Measurements from ENCODE around the gene MPHOSPH9.
"Not testable (repeated sequence)": the region's sequence is repeated elsewhere in the genome, so short reads cannot be mapped to it uniquely, and the experiment has no call there.

MPHOSPH9 gene

DNA sequence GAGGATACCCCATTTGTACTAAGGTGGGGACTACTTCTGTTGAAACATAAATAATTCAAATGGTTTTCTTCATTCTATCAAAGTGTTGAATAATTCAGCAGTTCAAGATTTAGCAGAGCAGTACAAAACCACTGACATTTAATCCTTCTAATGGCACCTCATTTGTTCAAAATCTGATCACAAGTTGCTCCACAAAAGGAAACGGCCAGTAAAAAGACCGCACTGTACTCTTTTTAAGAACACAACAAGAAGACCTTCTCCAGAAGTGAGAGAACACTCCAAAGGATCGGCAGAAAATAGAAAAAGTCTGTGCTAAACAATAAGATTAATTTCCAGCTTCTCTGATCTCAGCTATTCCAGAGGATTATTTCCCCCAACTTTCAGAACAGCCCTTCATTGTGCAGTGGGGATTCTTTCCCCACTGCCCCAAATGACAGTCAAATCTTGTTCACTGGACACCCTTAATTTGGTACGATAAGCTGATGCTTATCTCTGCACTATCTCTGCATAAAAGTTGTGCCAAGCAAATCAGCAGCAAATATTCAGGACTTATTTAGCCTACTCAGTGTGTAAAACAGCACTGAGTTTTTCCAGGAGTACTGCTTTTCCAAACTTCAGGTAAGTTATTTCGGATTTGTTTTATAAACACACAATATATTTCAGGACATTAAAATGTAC lies 5.2 kb downstream of the MPHOSPH9 start:
- no peak overlapping the region for H3K4me3 ChIP-seq (replicated peaks in 1 of 2; ENCODE audit: low read depth in 2 of 2, low read length in 2 of 2)
- no peak for TF ChIP-seq CTCF (IDR thresholded peaks at IDR 0.05; ENCODE audit: low read depth, low read length)
- DNase-seq (ENCODE audit: low read depth in 2 of 2), result no peak

- DNase-seq (ENCODE audit: low read depth in 2 of 2), result no peak
Measured at GRCh38 chr12:123225443-123225842, 7.5 kb downstream of the MPHOSPH9 start.

GRCh38 chr12:123223241-123223668 lies 9.7 kb downstream of the MPHOSPH9 start:
- no peak for DNase-seq (ENCODE audit: low read depth in 2 of 2)
- no peak for TF ChIP-seq CTCF (IDR thresholded peaks at IDR 0.05; ENCODE audit: low read depth, low read length)
- H3K4me3 ChIP-seq (replicated peaks in 1 of 2; ENCODE audit: low read depth in 2 of 2, low read length in 2 of 2), result no peak overlapping the region

More at GRCh38 chr12:123225443-123225842, 7.5 kb downstream of the MPHOSPH9 start:
- no peak overlapping the region for H3K4me3 ChIP-seq (replicated peaks in 1 of 2; ENCODE audit: low read depth in 2 of 2, low read length in 2 of 2)
- no peak for TF ChIP-seq CTCF (IDR thresholded peaks at IDR 0.05; ENCODE audit: low read depth, low read length)

- H3K4me3 ChIP-seq (replicated peaks in 1 of 2; ENCODE audit: low read depth in 2 of 2, low read length in 2 of 2); DNase-seq (ENCODE audit: low read depth in 2 of 2): not testable (repeated sequence)
Measured at GRCh38 chr12:123207815-123208214, 25.1 kb downstream of the MPHOSPH9 start.

- H3K4me3 ChIP-seq (replicated peaks in 1 of 2; ENCODE audit: low read depth in 2 of 2, low read length in 2 of 2), result not testable (repeated sequence)
- DNase-seq (ENCODE audit: low read depth in 2 of 2), result peak in 1 of 2 donors; percentile 7
Measured at GRCh38 chr12:123206794-123207193, 26.1 kb downstream of the MPHOSPH9 start.

GRCh38 chr12:123200414-123200813 lies 32.5 kb downstream of the MPHOSPH9 start:
- no peak for DNase-seq (ENCODE audit: low read depth in 2 of 2)
- TF ChIP-seq CTCF (IDR thresholded peaks at IDR 0.05; ENCODE audit: low read depth, low read length), result no peak
- H3K4me3 ChIP-seq (replicated peaks in 1 of 2; ENCODE audit: low read depth in 2 of 2, low read length in 2 of 2), result no peak overlapping the region

- H3K4me3 ChIP-seq (replicated peaks in 1 of 2; ENCODE audit: low read depth in 2 of 2, low read length in 2 of 2), result no peak overlapping the region
- no peak for DNase-seq (ENCODE audit: low read depth in 2 of 2)
- no peak for TF ChIP-seq CTCF (IDR thresholded peaks at IDR 0.05; ENCODE audit: low read depth, low read length)
Measured at GRCh38 chr12:123199936-123200335, 33.0 kb downstream of the MPHOSPH9 start.

DNA sequence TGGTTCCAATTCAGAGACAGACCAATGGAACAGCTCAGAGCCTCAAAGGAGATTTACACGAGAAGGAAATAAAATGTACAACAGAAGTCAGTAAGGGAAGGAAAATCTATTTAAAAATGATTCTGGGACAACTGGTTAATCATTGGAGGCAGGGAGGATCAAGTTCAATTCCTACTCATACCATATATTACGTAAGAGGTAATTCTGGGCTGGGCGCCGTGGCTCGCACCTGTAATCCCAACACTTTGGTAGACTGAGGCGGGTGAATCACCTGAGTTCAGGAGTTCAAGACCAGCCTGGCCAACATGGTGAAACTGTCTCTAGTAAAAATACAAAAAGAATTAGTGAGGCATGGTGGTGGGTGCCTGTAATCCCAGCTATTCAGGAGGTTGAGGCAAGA lies 45.3 kb downstream of the MPHOSPH9 start:
- no peak for DNase-seq (ENCODE audit: low read depth in 2 of 2)
- no peak overlapping the region for H3K4me3 ChIP-seq (replicated peaks in 1 of 2; ENCODE audit: low read depth in 2 of 2, low read length in 2 of 2)
- no peak for TF ChIP-seq CTCF (IDR thresholded peaks at IDR 0.05; ENCODE audit: low read depth, low read length)

Measured in cardiac fibroblast (primary cell).